ENCODE measurements around the gene BRD4. TPM values are rescaled to one million over a fixed set of nuclear protein-coding genes. Genes with fewer than 3 reads are reported as not detected.

The BRD4 gene
- total RNA-seq, result 6.5 and 8.8 TPM in 2 replicates

GRCh38 chr19:15332311-15332996 lies at the start of gene BRD4:
Gene BRD4 (minus strand): TSS chr19:15332539. CDS start chr19:15273099, 59,440 bp downstream.

GRCh38 chr19:15379083-15379998 lies 47.0 kb upstream of the BRD4 start, which contains the start of gene AKAP8:
Gene AKAP8 (minus strand): TSS chr19:15379787. CDS start chr19:15379731, 56 bp downstream.

GRCh38 chr19:15200553-15201364 lies 131.6 kb downstream of the BRD4 start, which contains the start of gene NOTCH3:
Gene NOTCH3 (minus strand): TSS chr19:15200995. CDS start chr19:15200905, 90 bp downstream.

Other genes starting within 250 kb of the BRD4 start
- 10.1 TPM in 2 replicates for gene SYDE1, start 225.1 kb downstream of the BRD4 start, total RNA-seq
- gene NOTCH3, start 131.5 kb downstream of the BRD4 start, total RNA-seq, result 13.2 and 21.0 TPM in 2 replicates
- gene EPHX3, start 100.1 kb downstream of the BRD4 start, total RNA-seq, result 0.16 TPM in 1 of 2 replicates, not detected in the other
- gene AKAP8, start 47.2 kb upstream of the BRD4 start, total RNA-seq, result 11.5 and 15.5 TPM in 2 replicates
- gene AKAP8L, start 86.4 kb upstream of the BRD4 start, total RNA-seq, result 61.3 and 83.0 TPM in 2 replicates
- 3.9 and 4.7 TPM in 2 replicates for gene WIZ, start 117.4 kb upstream of the BRD4 start, total RNA-seq
- under 0.01 and 0.09 TPM in 2 replicates for gene RASAL3, start 132.0 kb upstream of the BRD4 start, total RNA-seq
- not detected in 2 replicates for gene PGLYRP2, start 147.0 kb upstream of the BRD4 start, total RNA-seq
- not detected in 2 replicates for gene CYP4F22, start 176.0 kb upstream of the BRD4 start, total RNA-seq